HepG2 (cell line): ENCODE measurements around the gene SLC35B1. TPM values are rescaled to one million over a fixed set of nuclear protein-coding genes. Genes with fewer than 3 reads are reported as not detected.

Source experiments
- ATAC-seq: fragments of 200-7000 bp; cut with Tn5 transposase; 3 replicates; pipeline ENCODE4 v1.9.1; 2020; ENCODE audit warnings: mild to moderate bottlenecking, moderate library complexity
- BruUV-seq: library from RNA; stranded (reverse); fragments of 400-500 nt; replicated peaks from 2 replicates; lab custom pipeline; 2021; lab: Mats Ljungman, UMichigan
- CTCF ChIA-PET: fragments of 300-600 bp; formaldehyde crosslinking; extraction: SDS; loops from one replicate; lab custom pipeline; 2021; ENCODE audit warnings: low total read pairs, inconsistent platforms, low intra/inter-chr PET ratio; lab: Yijun Ruan, JAX
- POLR2A ChIA-PET: fragments of 350-600 bp; sonication (Branson Sonifier 250); formaldehyde crosslinking; loops from one replicate; lab custom pipeline; 2020; ENCODE audit warnings: antibody characterized with exemption, inconsistent platforms; lab: Yijun Ruan, JAX
- DNase-seq: peaks from one replicate; pipeline ENCODE4 v3.0.0-alpha.2; 2015; ENCODE audit warnings: low spot score
- FAIRE-seq: peaks from 3 replicates; lab custom pipeline; 2011; peaks lifted over from hg19 to GRCh38; lab: Jason Lieb, UNC
- H2AFZ ChIP-seq: one replicate; pipeline ENCODE4 v1.6.1; 2011; ENCODE audit warnings: low read length, inconsistent platforms
- H3K27ac ChIP-seq: fragments of 300-600 bp; 3 replicates; pipeline ENCODE4 v1.8.0; 2011; ENCODE audit warnings: mixed run types, mild to moderate bottlenecking, mixed read lengths, low read length, inconsistent platforms; ENCODE audit not compliant: insufficient read depth; ENCODE audit errors: extremely low read length
- H3K27me3 ChIP-seq, 2 experiments: fragments of 200-600 bp in 1 of 2; 2 replicates in 1 of 2; 3 replicates in 1 of 2; pipeline versions ENCODE4 v1.6.0 to v1.8.0; 2011; ENCODE audit warnings: low read length in 2 of 2, mild to moderate bottlenecking in 2 of 2, moderate library complexity in 2 of 2, inconsistent platforms in 1 of 2; ENCODE audit not compliant: insufficient read depth in 2 of 2, control insufficient read depth in 1 of 2
- H3K36me3 ChIP-seq, 2 experiments: fragments of 200-600 bp in 1 of 2; replicated peaks in 1 of 2; 2 replicates in 1 of 2; 3 replicates in 1 of 2; pipeline versions ENCODE4 v1.5.1 to v1.8.0; 2011; ENCODE audit warnings: low read length in 2 of 2, inconsistent platforms in 1 of 2; ENCODE audit not compliant: insufficient read depth in 2 of 2, control insufficient read depth in 1 of 2
- H3K4me1 ChIP-seq: 2 replicates; pipeline ENCODE4 v1.5.1; 2012; ENCODE audit warnings: low read length, inconsistent platforms; ENCODE audit not compliant: insufficient read depth
- H3K4me2 ChIP-seq: 2 replicates; pipeline ENCODE4 v1.6.0; 2011; ENCODE audit warnings: low read depth, low read length, inconsistent platforms
- H3K4me3 ChIP-seq, 3 experiments: fragments of 200-600 bp in 1 of 3; sonication (generic), shearing (Covaris generic) in 1 of 3; replicated peaks in 1 of 3; 2 replicates each; pipeline ENCODE4 v1.5.1; 2011 to 2016; ENCODE audit warnings: low read length in 3 of 3, inconsistent platforms in 2 of 3, low read depth in 2 of 3, mild to moderate bottlenecking in 2 of 3, control low read depth in 1 of 3, mixed read lengths in 1 of 3; ENCODE audit not compliant: insufficient read depth in 1 of 3
- H3K79me2 ChIP-seq: one replicate; pipeline ENCODE4 v1.6.1; 2011; ENCODE audit warnings: low read length, inconsistent platforms; ENCODE audit not compliant: insufficient read depth
- H3K9ac ChIP-seq: 2 replicates; pipeline ENCODE4 v1.6.0; 2011; ENCODE audit warnings: mild to moderate bottlenecking, low read depth, low read length, inconsistent platforms; ENCODE audit not compliant: insufficient read depth
- H3K9me3 ChIP-seq: 2 replicates; pipeline ENCODE4 v1.5.1; 2012; ENCODE audit warnings: mild to moderate bottlenecking, low read length
- H4K20me1 ChIP-seq: 2 replicates; pipeline ENCODE4 v1.6.0; 2011; ENCODE audit warnings: inconsistent platforms, mild to moderate bottlenecking, low read length, moderate library complexity; ENCODE audit not compliant: insufficient read depth
- ATF7 ChIP-seq, 2 experiments: fragments of 450-650 bp in 1 of 2; sonication (generic) in 1 of 2; formaldehyde crosslinking in 1 of 2; IDR thresholded peaks; 2 replicates each; pipeline versions ENCODE4 v1.4.0 to v1.6.1; 2016 to 2020; ENCODE audit warnings: antibody characterized with exemption in 1 of 2, mild to moderate bottlenecking in 1 of 2, missing genetic modification reagents in 1 of 2
- FLYWCH1 ChIP-seq: sonication (generic); formaldehyde crosslinking; IDR thresholded peaks from 2 replicates; pipeline ENCODE4 v1.8.1; 2023; ENCODE audit warnings: mild to moderate bottlenecking, missing genetic modification reagents
- HDAC6 ChIP-seq: fragments of 200-600 bp; sonication (generic); IDR thresholded peaks from 2 replicates; pipeline ENCODE4 v1.7.0; 2017; ENCODE audit warnings: mild to moderate bottlenecking, antibody characterized with exemption, low read length, low read depth
- ISX ChIP-seq: sonication (generic); formaldehyde crosslinking; conservative IDR thresholded peaks from 2 replicates; pipeline ENCODE4 v1.5.0; 2020; ENCODE audit warnings: missing genetic modification reagents
- SAFB2 ChIP-seq: sonication (generic); formaldehyde crosslinking; IDR thresholded peaks from 2 replicates; pipeline ENCODE4 v1.5.1; 2020; ENCODE audit warnings: missing genetic modification reagents, low read depth, mild to moderate bottlenecking, borderline replicate concordance
- SP2 ChIP-seq: sonication (generic); formaldehyde crosslinking; IDR thresholded peaks from 2 replicates; pipeline ENCODE4 v1.5.1; 2020; ENCODE audit warnings: mild to moderate bottlenecking, missing genetic modification reagents
- ZBTB42 ChIP-seq: sonication (generic); formaldehyde crosslinking; IDR thresholded peaks from 2 replicates; pipeline ENCODE4 v1.5.0; 2020; ENCODE audit warnings: mild to moderate bottlenecking, missing genetic modification reagents
- ZNF224 ChIP-seq: sonication (generic); formaldehyde crosslinking; IDR thresholded peaks from 2 replicates; pipeline ENCODE4 v1.5.0; 2020; ENCODE audit warnings: mild to moderate bottlenecking, missing genetic modification reagents
- ZNF432 ChIP-seq: sonication (generic); formaldehyde crosslinking; IDR thresholded peaks from 2 replicates; pipeline ENCODE4 v1.5.0; 2020; ENCODE audit warnings: missing genetic modification reagents, mild to moderate bottlenecking, borderline replicate concordance
- ZNF589 ChIP-seq: sonication (generic); formaldehyde crosslinking; conservative IDR thresholded peaks from 2 replicates; pipeline ENCODE4 v1.8.0; 2022; ENCODE audit warnings: mild to moderate bottlenecking, moderate library complexity, missing genetic modification reagents
- ZNF709 ChIP-seq: sonication (generic); formaldehyde crosslinking; IDR thresholded peaks from 2 replicates; pipeline ENCODE4 v1.5.0; 2020; ENCODE audit warnings: mild to moderate bottlenecking, missing genetic modification reagents
- ZNF772 ChIP-seq: sonication (generic); formaldehyde crosslinking; IDR thresholded peaks from 2 replicates; pipeline ENCODE4 v1.5.0; 2020; ENCODE audit warnings: mild to moderate bottlenecking, missing genetic modification reagents
- WGBS: methylation state at CpG from one replicate; pipeline ENCODE4 v1.1.6; 2017; ENCODE audit warnings: low lambda C conversion rate; 5-methylcytosine and 5-hydroxymethylcytosine counted together
- in situ Hi-C: cut with HindIII; loops from 2 replicates; pipeline ENCODE4 v1.10.0; 2017; ENCODE audit warnings: low pct_unique_long_range_greater_than_20kb; ENCODE audit not compliant: extremely low pct_ligation_motif_present
- intact Hi-C: fragments of 100-400 bp; cut with micrococcal nuclease; formaldehyde crosslinking; loops from one replicate; pipeline ENCODE4 v1.10.0; 2022; ENCODE audit not compliant: unreplicated experiment
- polyA plus RNA-seq, 8 experiments: library from polyadenylated mRNA; depleted of rRNA in 3 of 8; stranded (reverse) in 7 of 8; unstranded in 1 of 8; fragments of >200 nt; fragmentation: Illumina TruSeq in 4 of 8; extraction: Trizol in 4 of 8; gene quantifications; 2 replicates each; pipeline versions ENCODE4 v1.2.1 to v1.2.3, GENCODE V29; 2011 to 2016; ENCODE audit warnings: low read depth in 4 of 8, missing spikeins in 1 of 8, mixed read lengths in 1 of 8; ENCODE audit not compliant: insufficient read depth in 1 of 8
- total RNA-seq, 5 experiments: library from RNA; depleted of rRNA; stranded (reverse); fragments of >200 nt; fragmentation: Illumina TruSeq; extraction: Trizol; gene quantifications; 2 replicates each; pipeline ENCODE4 v1.2.3, GENCODE V29; 2016; ENCODE audit warnings: low read depth in 1 of 5
- TF ChIP-seq, protein P1 (sequence below): IDR thresholded peaks from 2 replicates; pipeline ENCODE4 v1.6.1; 2018; ENCODE audit warnings: missing genetic modification reagents, mild to moderate bottlenecking, missing compliant biosample characterization

The SLC35B1 gene
- total and polyA plus RNA-seq, 2 of the 13 experiments (the other 11 are each of a cell fraction or from before 2014, with no cell fraction given), result 99.6 to 113 TPM

DNA sequence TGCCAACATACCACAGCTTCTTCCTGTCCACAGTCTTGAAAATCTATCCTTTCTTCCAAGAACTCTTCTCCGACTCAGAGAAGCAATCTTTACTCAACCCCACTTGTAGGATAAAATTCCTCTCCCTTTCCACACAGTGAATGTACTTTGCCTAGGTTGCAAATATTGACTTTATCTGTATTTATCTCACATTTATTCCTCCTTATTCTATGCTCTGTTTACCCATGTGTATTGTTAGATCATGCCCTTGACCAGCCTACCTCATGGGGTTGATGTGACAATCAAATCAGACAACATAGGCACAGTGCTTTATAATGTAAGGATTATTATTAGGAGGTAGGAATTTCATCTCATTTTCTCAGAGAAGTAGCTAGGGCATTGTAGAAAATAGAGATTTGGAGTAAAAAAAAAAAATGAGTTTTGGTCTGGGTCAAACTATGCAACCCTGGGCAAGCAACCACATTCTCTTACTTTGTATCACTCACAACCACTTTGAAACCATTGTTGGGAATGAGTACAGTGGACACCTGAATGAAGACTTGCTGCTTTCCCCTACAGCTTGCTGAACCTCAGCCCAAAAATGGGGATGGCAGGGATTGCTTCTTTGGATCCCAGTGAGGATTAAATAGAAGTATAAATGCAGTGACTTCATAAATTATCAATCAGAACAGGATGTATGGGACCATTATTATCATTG lies 9.1 kb upstream of the SLC35B1 start:
- H3K27me3 ChIP-seq, result no peaks in the 10 kb centered on the region
- POLR2A ChIA-PET, result no interaction called here
- ATAC-seq (no peak), DNase-seq (no peak), FAIRE-seq (no peak)
- H3K9ac ChIP-seq, result no peak overlapping the region
- 85% methylated on average over 1 of the region's 1 CpG for WGBS
- H2AFZ ChIP-seq, result no peak overlapping the region
- H3K9me3 ChIP-seq, result no peaks in the 10 kb centered on the region
- in situ Hi-C loops, result no loop called here
- no peak overlapping the region for H3K4me2 ChIP-seq
- H3K79me2 ChIP-seq, result no peaks in the 10 kb centered on the region
- peaks cover 3% of the 10 kb centered on the region; the same call in 1 of the 2 replicates for H3K4me1 ChIP-seq
- intact Hi-C loops, result no loop called here
- CTCF ChIA-PET, result no interaction called here
- TF ChIP-seq ZNF224, result no peak
- no peak for TF ChIP-seq SP2 (CRISPR knock-in tag)
- TF ChIP-seq FLYWCH1 (CRISPR knock-in tag), result no peak
- TF ChIP-seq, protein P1, sequence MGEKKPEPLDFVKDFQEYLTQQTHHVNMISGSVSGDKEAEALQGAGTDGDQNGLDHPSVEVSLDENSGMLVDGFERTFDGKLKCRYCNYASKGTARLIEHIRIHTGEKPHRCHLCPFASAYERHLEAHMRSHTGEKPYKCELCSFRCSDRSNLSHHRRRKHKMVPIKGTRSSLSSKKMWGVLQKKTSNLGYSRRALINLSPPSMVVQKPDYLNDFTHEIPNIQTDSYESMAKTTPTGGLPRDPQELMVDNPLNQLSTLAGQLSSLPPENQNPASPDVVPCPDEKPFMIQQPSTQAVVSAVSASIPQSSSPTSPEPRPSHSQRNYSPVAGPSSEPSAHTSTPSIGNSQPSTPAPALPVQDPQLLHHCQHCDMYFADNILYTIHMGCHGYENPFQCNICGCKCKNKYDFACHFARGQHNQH (CRISPR knock-in tag), result no peak
- no peak for TF ChIP-seq ZNF432 (CRISPR knock-in tag)
- no peak overlapping the region for H3K4me3 ChIP-seq
- H3K36me3 ChIP-seq, result peaks cover 18 to 60% of the 10 kb centered on the region in 2 experiments
- no peak overlapping the region for H3K27ac ChIP-seq
- no peaks in the 10 kb centered on the region for H4K20me1 ChIP-seq
- no TSS peak for BruUV-seq

DNA sequence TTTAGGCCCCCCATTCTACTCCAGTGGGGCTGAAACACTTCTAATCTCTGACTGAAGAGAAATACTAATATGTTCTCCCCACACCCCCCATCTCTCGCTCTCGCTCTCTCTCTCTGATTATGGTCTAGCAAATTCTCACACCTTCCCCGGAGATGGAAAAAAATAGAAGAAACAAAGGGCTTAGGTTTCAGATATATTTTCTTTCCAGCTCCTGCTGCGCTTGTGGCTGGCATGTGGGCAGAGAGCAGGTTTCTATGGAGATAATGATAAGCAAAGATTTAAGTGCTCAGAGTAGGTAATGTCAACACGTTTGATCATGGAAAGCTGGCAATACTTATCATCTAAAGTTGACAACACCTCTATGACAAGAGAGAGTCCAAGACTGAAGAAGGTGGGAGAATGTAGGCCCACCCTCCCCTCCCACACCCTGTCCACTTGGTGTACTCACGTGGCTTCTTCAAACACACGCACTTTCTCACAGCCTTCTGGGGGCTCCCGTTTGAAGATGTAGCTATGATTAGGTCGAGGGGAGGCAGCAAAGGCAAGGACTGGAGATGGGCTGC lies 8.0 kb upstream of the SLC35B1 start:
- in situ Hi-C loops, result no loop called here
- WGBS, result 89% methylated on average over 9 of the region's 9 CpGs
- POLR2A ChIA-PET, result no interaction called here

More for the DNA sequence above, 8.0 kb upstream of the SLC35B1 start:
- TF ChIP-seq SAFB2 (CRISPR knock-in tag) (no peak), ZBTB42 (CRISPR knock-in tag) (no peak), ISX (CRISPR knock-in tag) (no peak), ZNF589 (CRISPR knock-in tag) (no peak), ZNF709 (no peak), ATF7 (IDR thresholded peaks at IDR 0.05) (no peak), ATF7 (CRISPR knock-in tag; IDR thresholded peaks at IDR 0.05) (no peak), ZNF772 (CRISPR knock-in tag) (no peak), HDAC6 (no peak)
- no TSS peak for BruUV-seq
- Histone ChIP-seq H3K4me1 (peaks cover 8% of the 10 kb centered on the region; the same call in 1 of the 2 replicates), H3K27ac (no peak overlapping the region), H3K9me3 (no peaks in the 10 kb centered on the region), H2AFZ (no peak overlapping the region), H3K9ac (no peak overlapping the region), H3K4me2 (no peak overlapping the region), H3K36me3 (peaks cover 20 to 60% of the 10 kb centered on the region in 2 experiments), H3K79me2 (no peaks in the 10 kb centered on the region), H3K27me3 (no peaks in the 10 kb centered on the region), H4K20me1 (no peaks in the 10 kb centered on the region), H3K4me3 (no peak overlapping the region)
- ATAC-seq (no peak), FAIRE-seq (no peak), DNase-seq (no peak)
- intact Hi-C loops, result no loop called here
- CTCF ChIA-PET, result no interaction called here
